Subcutaneous adipose tissue (tissue), 4 donors: ENCODE data around the gene STIM1. TPM values are rescaled to one million over a fixed set of nuclear protein-coding genes. Genes with fewer than 3 reads are reported as not detected.

Experiments used
- CTCF ChIP-seq: fragments of 450-650 bp; IDR thresholded peaks from one replicate; pipeline ENCODE4 v1.5.1; 2016; ENCODE audit warnings: low read depth, mild to moderate bottlenecking, control low read depth, antibody characterized with exemption, moderate library complexity
- total RNA-seq, 4 donors: library from RNA; depleted of rRNA; stranded (reverse); fragments of >200 nt; gene quantifications; one replicate each; pipeline ENCODE4 v1.1.0, GENCODE V29; 2016

Gene STIM1
- total RNA-seq, 4 donors from 2014 or later: 39.5 to 64.8 (median 43.3) TPM

GRCh38 chr11:3837793-3838192 is 17.7 kb upstream of the STIM1 start:
- TF ChIP-seq CTCF: no peak

GRCh38 chr11:3838504-3838903 is 17.0 kb upstream of the STIM1 start:
- TF ChIP-seq CTCF: no peak

GRCh38 chr11:3840004-3840869 is 15.2 kb upstream of the STIM1 start:
- TF ChIP-seq CTCF: no peak

- TF ChIP-seq CTCF: no peak
Observed at GRCh38 chr11:3840870-3841425, 14.5 kb upstream of the STIM1 start, which contains the start of gene RHOG. Gene RHOG (minus strand): TSS chr11:3840959. CDS start chr11:3828138, 12,821 bp downstream.

- TF ChIP-seq CTCF: no peak
Observed at GRCh38 chr11:3841426-3842350, 13.8 kb upstream of the STIM1 start.

GRCh38 chr11:3843326-3843725 is 12.1 kb upstream of the STIM1 start:
- TF ChIP-seq CTCF: no peak
